Natural killer cell treated with Interleukin-12 subunit alpha and Interleukin-12 subunit beta and Interleukin-15 and Interleukin-18, amount 100 ng/mL, for 72 hours (primary cell): ENCODE results near the gene KRTAP5-10. TPM values are rescaled to one million over a fixed set of nuclear protein-coding genes. Genes with fewer than 3 reads are reported as not detected.

ENCODE experiments used
- total RNA-seq, 2 donors: library from RNA; stranded (reverse); gene quantifications; one replicate each; pipeline ENCODE4 v1.2.3, GENCODE V29; 2022

The KRTAP5-10 gene
- total RNA-seq, 2 donors from 2014 or later = not detected

Other genes starting within 250 kb of the KRTAP5-10 start
- 100 to 1,000 TPM in 1 of 2 donors, 10 to 100 TPM in 1; 75.8 to 104 TPM for gene DHCR7, start 117.2 kb upstream of the KRTAP5-10 start, total RNA-seq
- 100 to 1,000 TPM; 117 to 129 TPM for gene NADSYN1, start 112.4 kb upstream of the KRTAP5-10 start, total RNA-seq
- gene KRTAP5-7, start 38.3 kb upstream of the KRTAP5-10 start, total RNA-seq = under 1 TPM in 1 of 2 donors, not detected in 1; 0.26 TPM
- gene KRTAP5-8, start 27.5 kb upstream of the KRTAP5-10 start, total RNA-seq = not detected
- gene KRTAP5-9, start 17.1 kb upstream of the KRTAP5-10 start, total RNA-seq = not detected
- not detected for gene KRTAP5-11, start 17.3 kb downstream of the KRTAP5-10 start, total RNA-seq